ENCODE results near the gene CD180.
"Not testable (repeated sequence)": the region's sequence is repeated elsewhere in the genome, so short reads cannot be mapped to it uniquely, and the experiment has no call there.

CD180 gene

GRCh38 chr5:67187006-67187715 lies 9.4 kb downstream of the CD180 start:
- peak; percentile 32 for DNase-seq

GRCh38 chr5:67183859-67184258 lies 12.7 kb downstream of the CD180 start:
- DNase-seq, result no peak

GRCh38 chr5:67182301-67182790 lies 14.3 kb downstream of the CD180 start:
- no peak for DNase-seq

GRCh38 chr5:67181648-67182221 lies 14.9 kb downstream of the CD180 start:
- no peak for DNase-seq

- no peak for DNase-seq
Measured at GRCh38 chr5:67179697-67180361, 16.8 kb downstream of the CD180 start.

GRCh38 chr5:67178966-67179365 lies 17.6 kb downstream of the CD180 start:
- DNase-seq, result no peak

GRCh38 chr5:67178085-67178484 lies 18.5 kb downstream of the CD180 start:
- DNase-seq, result peak; percentile 31

- DNase-seq, result no peak
Measured at GRCh38 chr5:67176936-67177335, 19.7 kb downstream of the CD180 start.

GRCh38 chr5:67173959-67174358 lies 22.6 kb downstream of the CD180 start:
- DNase-seq, result no peak

- not testable (repeated sequence) for DNase-seq
Measured at GRCh38 chr5:67173351-67173750, 23.2 kb downstream of the CD180 start.

GRCh38 chr5:67170767-67171166 lies 25.8 kb downstream of the CD180 start:
- no peak for DNase-seq

- no peak for DNase-seq
Measured at GRCh38 chr5:67168069-67168468, 28.5 kb downstream of the CD180 start.

GRCh38 chr5:67166460-67167285 lies 29.9 kb downstream of the CD180 start:
- DNase-seq, result peak; percentile 90

- DNase-seq, result peak; percentile 89
Measured at GRCh38 chr5:67165526-67166459, 30.8 kb downstream of the CD180 start.

- no peak for DNase-seq
Measured at GRCh38 chr5:67164856-67165525, 31.6 kb downstream of the CD180 start.

GRCh38 chr5:67163863-67164595 lies 32.6 kb downstream of the CD180 start:
- no peak for DNase-seq

GRCh38 chr5:67163231-67163756 lies 33.3 kb downstream of the CD180 start:
- no peak for DNase-seq

- DNase-seq, result peak; percentile 24
Measured at GRCh38 chr5:67161767-67162166, 34.8 kb downstream of the CD180 start.

GRCh38 chr5:67160985-67161384 lies 35.6 kb downstream of the CD180 start:
- peak; percentile 92 for DNase-seq

- DNase-seq, result peak; percentile 58
Measured at GRCh38 chr5:67160272-67160671, 36.3 kb downstream of the CD180 start.

All from CD4-positive, alpha-beta T cell treated with Interleukin-4 for 4 hours (primary cell).